Vagina (tissue), 2 donors: ENCODE data around the gene NDUFS7. TPM values are rescaled to one million over a fixed set of nuclear protein-coding genes. Genes with fewer than 3 reads are reported as not detected.
A peak's percentile ranks its signal among the peaks of the same experiment; 100 is the strongest.

Experiments used
- DNase-seq, 2 donors: peaks; one replicate each; pipeline ENCODE4 v3.0.0-alpha.2; 2017; ENCODE audit errors: extremely low spot score in 2 of 2
- H3K27ac ChIP-seq: fragments of 200-600 bp; sonication (generic); one replicate; pipeline ENCODE4 v1.5.1; 2019
- H3K27me3 ChIP-seq: fragments of 200-600 bp; sonication (generic); one replicate; pipeline ENCODE4 v1.5.1; 2019
- H3K36me3 ChIP-seq, 2 donors: fragments of 200-600 bp; sonication (generic); one replicate each; pipeline ENCODE4 v1.5.1; 2017 to 2019
- H3K4me1 ChIP-seq: fragments of 200-600 bp; sonication (generic); one replicate; pipeline ENCODE4 v1.5.1; 2019
- H3K4me3 ChIP-seq, 2 donors: fragments of 200-600 bp; sonication (generic); 1 replicate in 1 of 2; 2 replicates in 1 of 2; pipeline ENCODE4 v1.5.1; 2016 to 2019
- H3K9me3 ChIP-seq: fragments of 200-600 bp; sonication (generic); one replicate; pipeline ENCODE4 v1.5.1; 2019
- CTCF ChIP-seq, 3 experiments: fragments of 450-650 bp in 2 of 3; fragments of 200-600 bp in 1 of 3; sonication (generic) in 1 of 3; IDR thresholded peaks; one replicate each; pipeline ENCODE4 v1.5.1; 2017 to 2019; ENCODE audit warnings: antibody characterized with exemption in 3 of 3, mild to moderate bottlenecking in 2 of 3, moderate library complexity in 2 of 3
- POLR2A ChIP-seq, 2 donors: fragments of 450-650 bp; IDR thresholded peaks; one replicate each; pipeline ENCODE4 v1.6.1; 2017; ENCODE audit warnings: antibody characterized with exemption in 2 of 2, mild to moderate bottlenecking in 2 of 2, moderate library complexity in 2 of 2
- POLR2AphosphoS5 ChIP-seq, 2 donors: sonication (generic); formaldehyde crosslinking; IDR thresholded peaks; one replicate each; pipeline ENCODE4 v1.9.0; 2017; ENCODE audit warnings: antibody characterized with exemption in 2 of 2, mild to moderate bottlenecking in 2 of 2, low read depth in 1 of 2; ENCODE audit not compliant: insufficient read depth in 1 of 2
- intact Hi-C: fragments of 100-400 bp; cut with DNase I; formaldehyde crosslinking; loops from one replicate; pipeline ENCODE4 v1.15.1; 2023
- total RNA-seq: library from RNA; depleted of rRNA; stranded (reverse); fragments of >200 nt; gene quantifications from one replicate; pipeline ENCODE4 v1.2.3, GENCODE V29; 2016

The NDUFS7 gene
- total RNA-seq, 1 donor from 2014 or later = 141 TPM

GRCh38 chr19:1410136-1410786, 26.6 kb downstream of the NDUFS7 start:
- H3K36me3 ChIP-seq = no peaks in the 10 kb centered on the region
- H3K27ac ChIP-seq = peak overlapping the region; percentile 45
- H3K4me1 ChIP-seq = peaks cover 74% of the 10 kb centered on the region
- no peak for DNase-seq
- TF ChIP-seq POLR2A (IDR thresholded peaks at IDR 0.05) = no peak
- TF ChIP-seq POLR2AphosphoS5 (IDR thresholded peaks at IDR 0.05; ENCODE audit: insufficient read depth in 1 of 2, low read depth in 1 of 2) = peak in 1 of 2 donors; percentile 33
- intact Hi-C loops = no loop called here
- H3K4me3 ChIP-seq = peak overlapping the region; percentile 90 to 100
- H3K27me3 ChIP-seq = no peaks in the 10 kb centered on the region
- H3K9me3 ChIP-seq = no peaks in the 10 kb centered on the region

- H3K4me3 ChIP-seq = peak overlapping the region in 1 of 2 donors; percentile 100
- TF ChIP-seq POLR2A (IDR thresholded peaks at IDR 0.05) (no peak), POLR2AphosphoS5 (IDR thresholded peaks at IDR 0.05; ENCODE audit: insufficient read depth in 1 of 2, low read depth in 1 of 2) (no peak), CTCF (IDR thresholded peaks at IDR 0.05) (no peak)
- peaks cover 79% of the 10 kb centered on the region for H3K4me1 ChIP-seq
- intact Hi-C loops = no loop called here
- DNase-seq = no peak
- H3K27ac ChIP-seq = peak overlapping the region; percentile 45
- H3K27me3 ChIP-seq = no peaks in the 10 kb centered on the region
- H3K9me3 ChIP-seq = no peaks in the 10 kb centered on the region
- no peaks in the 10 kb centered on the region for H3K36me3 ChIP-seq
These were observed 27.1 kb downstream of the NDUFS7 start for GRCh38 chr19:1410789-1411188.

GRCh38 chr19:1411255-1412191, 27.8 kb downstream of the NDUFS7 start:
- peak overlapping the region; percentile 45 for H3K27ac ChIP-seq
- H3K36me3 ChIP-seq = no peaks in the 10 kb centered on the region
- H3K27me3 ChIP-seq = no peaks in the 10 kb centered on the region
- DNase-seq = no peak
- no peaks in the 10 kb centered on the region for H3K9me3 ChIP-seq
- peaks cover 80% of the 10 kb centered on the region for H3K4me1 ChIP-seq
- no peak overlapping the region for H3K4me3 ChIP-seq
- intact Hi-C loops = no loop called here
- no peak for TF ChIP-seq CTCF (IDR thresholded peaks at IDR 0.05)
- no peak for TF ChIP-seq POLR2AphosphoS5 (IDR thresholded peaks at IDR 0.05; ENCODE audit: insufficient read depth in 1 of 2, low read depth in 1 of 2)
- TF ChIP-seq POLR2A (IDR thresholded peaks at IDR 0.05) = no peak

GRCh38 chr19:1412323-1412923, 28.7 kb downstream of the NDUFS7 start:
- no peaks in the 10 kb centered on the region for H3K36me3 ChIP-seq
- peaks cover 87% of the 10 kb centered on the region for H3K4me1 ChIP-seq
- no peaks in the 10 kb centered on the region for H3K9me3 ChIP-seq
- no peak overlapping the region for H3K4me3 ChIP-seq
- intact Hi-C loops = no loop called here
- TF ChIP-seq POLR2AphosphoS5 (IDR thresholded peaks at IDR 0.05; ENCODE audit: insufficient read depth in 1 of 2, low read depth in 1 of 2) (no peak), CTCF (IDR thresholded peaks at IDR 0.05) (no peak), POLR2A (IDR thresholded peaks at IDR 0.05) (no peak)
- no peaks in the 10 kb centered on the region for H3K27me3 ChIP-seq
- no peak for DNase-seq
- peak overlapping the region; percentile 45 for H3K27ac ChIP-seq

- H3K4me3 ChIP-seq = no peak overlapping the region
- no peaks in the 10 kb centered on the region for H3K27me3 ChIP-seq
- no peaks in the 10 kb centered on the region for H3K9me3 ChIP-seq
- H3K4me1 ChIP-seq = peaks cover 94% of the 10 kb centered on the region
- H3K27ac ChIP-seq = no peak overlapping the region
- TF ChIP-seq POLR2AphosphoS5 (IDR thresholded peaks at IDR 0.05; ENCODE audit: insufficient read depth in 1 of 2, low read depth in 1 of 2) = no peak
- no peaks in the 10 kb centered on the region for H3K36me3 ChIP-seq
- intact Hi-C loops = no loop called here
- no peak for DNase-seq
These were observed 29.5 kb downstream of the NDUFS7 start for GRCh38 chr19:1412995-1413800.
